Brain microvascular endothelial cell (primary cell): ENCODE measurements around the gene CCL19.

Source experiments
- DNase-seq: peaks from one replicate; pipeline ENCODE4 v3.0.0-alpha.2; 2020
- H3K27ac ChIP-seq: fragments of 250-450 bp; sonication (Bioruptor Pico); 2 replicates; pipeline ENCODE4 v1.5.1; 2020; ENCODE audit warnings: mild to moderate bottlenecking, moderate library complexity
- H3K27me3 ChIP-seq: fragments of 250-450 bp; sonication (Bioruptor Pico); replicated peaks from 2 replicates; pipeline ENCODE4 v1.5.1; 2020; ENCODE audit warnings: mild to moderate bottlenecking
- H3K36me3 ChIP-seq: fragments of 250-450 bp; sonication (Bioruptor Pico); replicated peaks from 2 replicates; pipeline ENCODE4 v1.5.1; 2020; ENCODE audit warnings: mild to moderate bottlenecking
- H3K4me3 ChIP-seq: 2 replicates; pipeline ENCODE4 v1.5.1; 2011; ENCODE audit warnings: low read depth, mild to moderate bottlenecking, control low read depth, low read length, moderate library complexity
- in situ Hi-C: cut with HindIII; loops from 2 replicates; pipeline ENCODE4 v1.10.0; 2017; ENCODE audit warnings: low sequenced_read_pairs, low pct_ligation_motif_present
- TF ChIP-seq, protein P1 (sequence below): IDR thresholded peaks from 2 replicates; pipeline ENCODE4 v1.5.1; 2011; ENCODE audit warnings: low read depth, mild to moderate bottlenecking, moderate library complexity, low read length, control low read depth, inconsistent platforms; ENCODE audit errors: missing control alignments

CCL19 gene

DNA sequence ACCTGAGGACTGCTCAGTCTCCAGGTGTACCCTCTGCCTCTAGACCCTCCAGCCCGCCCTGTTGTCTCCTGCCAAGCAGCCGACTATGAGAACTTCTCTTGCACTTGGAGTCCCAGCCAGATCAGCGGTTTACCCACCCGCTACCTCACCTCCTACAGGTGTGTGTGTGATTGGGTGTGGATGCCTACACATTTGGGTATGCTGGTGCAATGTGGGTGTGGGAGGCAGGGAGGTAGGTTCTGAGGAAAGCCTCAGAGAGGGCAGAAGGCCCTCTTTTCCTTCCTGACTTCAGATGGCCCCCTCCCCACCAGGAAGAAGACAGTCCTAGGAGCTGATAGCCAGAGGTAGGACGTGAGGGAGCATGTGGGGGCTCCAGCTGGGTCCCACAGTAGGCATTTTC lies 34.1 kb downstream of the CCL19 start:
- Histone ChIP-seq H3K27ac (no peak overlapping the region), H3K36me3 (no peaks in the 10 kb centered on the region), H3K4me3 (no peak overlapping the region), H3K27me3 (no peaks in the 10 kb centered on the region)
- TF ChIP-seq, protein P1, sequence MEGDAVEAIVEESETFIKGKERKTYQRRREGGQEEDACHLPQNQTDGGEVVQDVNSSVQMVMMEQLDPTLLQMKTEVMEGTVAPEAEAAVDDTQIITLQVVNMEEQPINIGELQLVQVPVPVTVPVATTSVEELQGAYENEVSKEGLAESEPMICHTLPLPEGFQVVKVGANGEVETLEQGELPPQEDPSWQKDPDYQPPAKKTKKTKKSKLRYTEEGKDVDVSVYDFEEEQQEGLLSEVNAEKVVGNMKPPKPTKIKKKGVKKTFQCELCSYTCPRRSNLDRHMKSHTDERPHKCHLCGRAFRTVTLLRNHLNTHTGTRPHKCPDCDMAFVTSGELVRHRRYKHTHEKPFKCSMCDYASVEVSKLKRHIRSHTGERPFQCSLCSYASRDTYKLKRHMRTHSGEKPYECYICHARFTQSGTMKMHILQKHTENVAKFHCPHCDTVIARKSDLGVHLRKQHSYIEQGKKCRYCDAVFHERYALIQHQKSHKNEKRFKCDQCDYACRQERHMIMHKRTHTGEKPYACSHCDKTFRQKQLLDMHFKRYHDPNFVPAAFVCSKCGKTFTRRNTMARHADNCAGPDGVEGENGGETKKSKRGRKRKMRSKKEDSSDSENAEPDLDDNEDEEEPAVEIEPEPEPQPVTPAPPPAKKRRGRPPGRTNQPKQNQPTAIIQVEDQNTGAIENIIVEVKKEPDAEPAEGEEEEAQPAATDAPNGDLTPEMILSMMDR: no peak
- in situ Hi-C loops: no loop called here
- DNase-seq: no peak

DNA sequence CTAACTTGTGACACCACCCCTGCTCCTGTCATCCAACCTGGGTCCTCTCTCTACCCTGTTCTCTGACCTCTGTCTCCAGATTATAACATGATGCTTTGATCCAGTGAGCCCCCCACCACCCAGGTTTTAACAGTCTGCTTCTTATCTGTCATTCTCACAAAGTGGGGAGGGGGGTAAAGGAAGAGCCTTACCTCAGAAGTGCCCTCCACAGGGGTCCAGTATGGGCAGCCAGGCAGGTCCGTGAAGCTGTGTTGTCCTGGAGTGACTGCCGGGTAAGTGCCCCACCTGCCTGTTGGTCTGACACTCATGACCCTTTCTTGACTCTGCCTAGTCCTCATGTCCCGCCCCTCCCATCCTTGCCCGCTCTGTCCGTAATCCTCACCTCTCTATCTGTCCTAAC lies 35.7 kb downstream of the CCL19 start:
- Histone ChIP-seq H3K4me3 (no peak overlapping the region), H3K36me3 (no peaks in the 10 kb centered on the region), H3K27me3 (no peaks in the 10 kb centered on the region), H3K27ac (no peak overlapping the region)
- in situ Hi-C loops: no loop called here
- TF ChIP-seq, protein P1: no peak
- no peak for DNase-seq

DNA sequence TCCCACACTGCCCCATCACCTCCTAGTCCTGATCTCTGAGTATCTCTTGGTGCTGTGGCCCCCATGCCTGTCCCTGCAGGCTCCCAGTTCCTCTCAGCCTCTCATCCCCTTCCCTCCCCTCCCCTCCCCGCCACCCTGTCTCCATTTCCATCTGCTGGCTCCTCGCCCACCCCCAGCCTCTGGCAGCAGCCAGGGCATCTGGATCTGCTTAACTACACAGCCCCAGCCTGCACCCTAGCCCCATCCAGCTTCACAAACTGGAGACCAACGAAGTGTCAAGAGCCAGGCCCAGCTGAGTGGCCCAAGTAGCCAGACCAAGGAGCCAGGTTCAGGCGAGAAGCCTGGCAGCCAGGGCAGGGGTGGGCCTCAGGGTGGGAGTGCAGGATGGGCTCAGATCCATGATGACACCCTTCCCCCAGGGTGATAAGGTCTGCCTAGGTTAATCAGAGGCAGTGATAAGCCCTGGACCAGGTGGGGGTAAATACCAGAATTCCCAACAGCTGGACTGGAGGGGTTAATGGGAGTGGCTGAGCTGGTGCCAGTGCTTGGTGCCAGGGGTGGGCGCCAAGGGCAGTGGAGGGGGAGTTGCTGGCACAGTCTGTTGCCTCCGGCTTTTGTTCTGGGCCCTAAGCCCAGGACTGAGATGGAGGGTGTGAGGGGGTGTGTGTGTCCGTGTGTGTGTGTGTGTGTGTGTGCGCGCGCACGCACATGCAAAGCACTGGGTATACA lies 36.6 kb downstream of the CCL19 start:
- in situ Hi-C loops: no loop called here
- no peaks in the 10 kb centered on the region for H3K36me3 ChIP-seq
- H3K27me3 ChIP-seq: no peaks in the 10 kb centered on the region
- no peak overlapping the region for H3K27ac ChIP-seq
- TF ChIP-seq, protein P1: no peak
- no peak for DNase-seq
- no peak overlapping the region for H3K4me3 ChIP-seq

DNA sequence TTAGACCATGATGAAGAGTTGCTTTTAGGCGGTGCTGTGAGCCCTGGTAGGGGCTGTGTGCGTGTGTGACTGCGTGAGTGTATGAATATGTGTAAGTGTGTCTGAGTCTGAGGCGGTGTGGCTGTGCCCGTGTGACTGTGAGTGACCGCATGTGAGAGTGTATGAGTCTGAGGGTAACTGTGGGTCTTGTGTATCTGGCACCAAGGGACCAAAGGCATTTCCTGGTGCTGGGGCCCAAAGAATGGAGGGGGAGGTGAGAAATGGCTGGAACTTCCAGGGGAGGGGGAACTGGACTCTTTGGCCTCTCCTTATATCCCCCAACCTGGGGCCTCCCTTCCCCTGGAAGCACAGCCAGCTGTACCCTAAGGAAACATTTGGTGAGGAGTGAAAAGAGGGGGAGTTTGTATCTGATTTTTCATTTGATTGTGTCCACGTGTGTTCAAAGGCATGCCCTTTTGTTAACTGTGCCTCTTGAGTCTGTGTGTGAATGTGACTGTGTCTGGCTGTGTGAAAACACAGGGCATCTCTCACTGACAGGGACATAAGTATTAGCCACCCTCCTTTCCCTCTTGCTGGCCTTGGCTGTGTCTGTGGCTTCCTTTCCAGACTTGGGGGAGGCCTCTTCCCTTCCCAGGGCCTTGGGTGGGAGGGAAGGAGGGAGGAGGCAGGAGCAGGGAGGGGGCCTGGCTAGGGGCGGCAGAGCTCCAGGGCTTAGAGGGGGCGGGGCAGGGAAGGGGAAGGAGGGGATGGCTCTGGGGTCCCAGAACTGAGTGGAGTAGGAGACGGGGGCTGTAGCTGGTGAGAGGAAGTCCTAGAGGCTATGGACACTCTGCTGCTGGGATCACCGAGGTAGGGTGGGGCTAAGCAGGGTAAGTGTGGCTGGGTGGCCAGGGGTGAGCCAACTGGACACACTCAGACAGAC lies 37.7 kb downstream of the CCL19 start:
- DNase-seq: peak; percentile 37
- Histone ChIP-seq H3K27me3 (no peaks in the 10 kb centered on the region), H3K4me3 (no peak overlapping the region), H3K36me3 (peaks cover 8% of the 10 kb centered on the region), H3K27ac (no peak overlapping the region)
- in situ Hi-C loops: no loop called here
- TF ChIP-seq, protein P1: no peak

DNA sequence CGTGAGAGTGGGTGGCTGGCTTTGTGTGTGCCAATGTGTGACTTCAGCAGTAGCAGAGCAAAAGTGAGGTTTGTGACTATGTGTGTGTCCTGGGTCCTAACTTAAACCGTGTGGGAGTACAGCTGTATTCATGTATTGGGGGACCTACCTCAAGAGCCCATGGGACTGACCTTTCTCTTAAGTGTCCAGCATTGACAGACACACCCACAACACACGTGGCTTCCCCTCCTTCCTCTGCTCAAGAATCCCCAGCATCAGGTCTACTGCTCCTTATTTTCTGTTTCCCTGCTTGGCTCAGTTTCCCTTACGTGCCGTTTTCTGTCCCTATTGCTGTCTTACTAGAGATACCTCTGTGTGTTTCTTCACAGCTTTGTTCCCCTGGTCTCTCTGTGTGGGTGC lies 38.5 kb downstream of the CCL19 start:
- no peak overlapping the region for H3K27ac ChIP-seq
- TF ChIP-seq, protein P1: no peak
- H3K27me3 ChIP-seq: no peaks in the 10 kb centered on the region
- no peak for DNase-seq
- in situ Hi-C loops: no loop called here
- H3K36me3 ChIP-seq: peaks cover 10% of the 10 kb centered on the region
- peak overlapping the region; percentile 48 for H3K4me3 ChIP-seq
